Measurements from ENCODE around the gene TGM6. TPM values are rescaled to one million over a fixed set of nuclear protein-coding genes. Genes with fewer than 3 reads are reported as not detected.

TGM6 gene
- total RNA-seq, 1 donor from 2014 or later: not detected

GRCh38 chr20:2453792-2454191 is 73.1 kb downstream of the TGM6 start:
- intact Hi-C loops (cut with micrococcal nuclease): loop anchor here (1.0 to 5.0 kb wide), 2 partner anchors 66 to 246 kb away; no protein-coding TSS in a partner anchor

- intact Hi-C loops (cut with micrococcal nuclease): no loop called here
Measured at GRCh38 chr20:2455771-2456497, 75.2 kb downstream of the TGM6 start.

- intact Hi-C loops (cut with micrococcal nuclease): no loop called here
Measured at GRCh38 chr20:2458919-2459499, 78.3 kb downstream of the TGM6 start.

- intact Hi-C loops (cut with micrococcal nuclease): no loop called here
Measured at GRCh38 chr20:2459981-2460751, 79.5 kb downstream of the TGM6 start.

- intact Hi-C loops (cut with micrococcal nuclease): no loop called here
Measured at GRCh38 chr20:2460752-2461424, 80.2 kb downstream of the TGM6 start.

GRCh38 chr20:2462484-2462883 is 81.8 kb downstream of the TGM6 start:
- intact Hi-C loops (cut with micrococcal nuclease): no loop called here

GRCh38 chr20:2463616-2464365 is 83.1 kb downstream of the TGM6 start:
- intact Hi-C loops (cut with micrococcal nuclease): no loop called here

- intact Hi-C loops (cut with micrococcal nuclease): no loop called here
Measured at GRCh38 chr20:2465100-2465499, 84.4 kb downstream of the TGM6 start.

GRCh38 chr20:2467412-2467811 is 86.7 kb downstream of the TGM6 start:
- intact Hi-C loops (cut with micrococcal nuclease): no loop called here

- intact Hi-C loops (cut with micrococcal nuclease): no loop called here
Measured at GRCh38 chr20:2468581-2469407, 88.1 kb downstream of the TGM6 start.

GRCh38 chr20:2469991-2470422 is 89.3 kb downstream of the TGM6 start:
- intact Hi-C loops (cut with micrococcal nuclease): loop anchor here (1.0 to 5.0 kb wide), 7 partner anchors 38 to 1003 kb away; partner anchors contain the start of genes ATRN, IDH3B, NOP56 and NSFL1C

GRCh38 chr20:2470423-2471193 is 89.9 kb downstream of the TGM6 start, which contains the start of gene SNRPB:
TSS of gene SNRPB (minus strand) at chr20:2470789. CDS start at chr20:2470690, 99 bp downstream.
- intact Hi-C loops (cut with micrococcal nuclease): loop anchor here (1.0 to 5.0 kb wide), 7 partner anchors 38 to 1003 kb away; partner anchors contain the start of genes ATRN, IDH3B, NOP56 and NSFL1C

GRCh38 chr20:2473516-2473915 is 92.8 kb downstream of the TGM6 start:
- intact Hi-C loops (cut with micrococcal nuclease): loop anchor here (5.0 kb wide), 3 partner anchors 179 to 1006 kb away; partner anchors contain the start of genes ATRN, NOP56 and NSFL1C

GRCh38 chr20:2475850-2476741 is 95.4 kb downstream of the TGM6 start:
- intact Hi-C loops (cut with micrococcal nuclease): no loop called here

GRCh38 chr20:2476742-2477615 is 96.3 kb downstream of the TGM6 start:
- intact Hi-C loops (cut with micrococcal nuclease): no loop called here

- intact Hi-C loops (cut with micrococcal nuclease): no loop called here
Measured at GRCh38 chr20:2480381-2480780, 99.7 kb downstream of the TGM6 start.
